KG1 (cell line): Measurements from ENCODE around the gene EEA1.
"Not testable (repeated sequence)": the region's sequence is repeated elsewhere in the genome, so short reads cannot be mapped to it uniquely, and the experiment has no call there.

ENCODE experiments used
- DNase-seq: peaks from one replicate; lab custom pipeline; 2025; lab: John Stamatoyannopoulos, UW

EEA1 gene

DNA sequence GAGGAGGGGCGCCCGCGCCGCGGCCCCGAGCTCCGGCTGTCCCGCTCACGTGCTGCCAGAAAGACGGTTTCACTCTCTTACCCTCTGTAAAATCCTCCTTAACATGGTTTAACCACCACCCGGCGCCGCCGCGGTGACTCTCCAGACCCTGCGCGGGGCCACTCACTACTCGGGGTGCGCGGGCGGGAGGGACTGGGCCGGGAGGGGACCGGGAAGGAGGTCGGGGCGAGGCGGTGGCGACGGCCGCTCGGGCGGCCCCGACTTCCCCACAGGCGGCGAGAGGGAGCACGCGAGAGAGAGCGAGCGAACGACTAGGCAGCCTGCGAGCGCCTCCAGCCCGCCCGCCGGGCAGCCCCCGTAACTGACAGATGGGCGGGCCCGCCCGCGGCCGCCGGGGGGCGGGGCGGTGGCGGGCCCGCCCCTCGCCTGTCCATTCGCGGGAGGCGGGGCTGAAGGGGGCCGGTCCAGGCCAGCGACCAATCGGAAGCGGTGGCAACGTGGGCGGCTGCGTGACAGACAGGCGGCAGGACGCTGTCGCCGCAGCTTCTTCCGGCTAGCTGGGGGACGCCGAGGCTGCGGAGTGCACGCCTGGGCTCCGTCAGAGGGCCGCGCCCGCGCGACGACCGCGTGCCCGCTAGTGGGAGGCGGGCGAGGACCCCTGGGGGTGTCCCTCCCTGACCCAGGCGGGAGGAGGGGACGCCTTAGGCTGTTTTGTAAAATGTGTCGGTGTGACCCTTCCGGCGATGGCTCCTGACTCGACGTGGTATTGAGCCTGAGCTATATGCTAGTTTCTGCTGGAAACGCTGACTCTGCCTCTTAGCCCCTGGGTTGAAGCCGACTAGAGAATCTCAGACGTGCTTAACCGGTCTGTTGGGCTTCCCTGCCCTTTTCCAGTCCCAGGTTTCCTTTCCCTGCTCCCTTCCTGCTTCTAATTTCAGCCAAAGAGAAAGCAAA, at the start of gene EEA1:
Gene EEA1, minus strand, starts transcription at position 334 of the 954 bp plus-strand sequence. Its CDS starts 229 bp downstream, at position 105.
- DNase-seq: peak; percentile 91

DNA sequence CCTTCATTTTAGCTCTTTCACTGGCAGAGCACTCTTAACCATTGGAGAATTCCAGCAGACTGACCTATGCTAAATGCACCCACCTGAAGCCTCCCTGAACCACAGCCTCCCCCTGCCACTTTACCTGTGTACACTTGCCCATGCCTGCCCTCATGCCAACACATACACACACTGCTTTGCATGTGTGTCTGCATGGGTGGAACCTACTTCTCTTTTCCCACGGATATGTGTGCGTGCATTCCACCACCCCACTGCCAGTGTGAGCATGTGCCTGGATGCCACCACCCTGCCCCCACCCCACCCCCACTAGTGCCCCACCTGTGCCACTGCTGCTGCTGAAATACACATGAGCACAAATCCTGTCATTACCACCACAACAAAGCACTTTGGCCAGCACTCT, 49.5 kb upstream of the EEA1 start:
- DNase-seq: no peak

DNA sequence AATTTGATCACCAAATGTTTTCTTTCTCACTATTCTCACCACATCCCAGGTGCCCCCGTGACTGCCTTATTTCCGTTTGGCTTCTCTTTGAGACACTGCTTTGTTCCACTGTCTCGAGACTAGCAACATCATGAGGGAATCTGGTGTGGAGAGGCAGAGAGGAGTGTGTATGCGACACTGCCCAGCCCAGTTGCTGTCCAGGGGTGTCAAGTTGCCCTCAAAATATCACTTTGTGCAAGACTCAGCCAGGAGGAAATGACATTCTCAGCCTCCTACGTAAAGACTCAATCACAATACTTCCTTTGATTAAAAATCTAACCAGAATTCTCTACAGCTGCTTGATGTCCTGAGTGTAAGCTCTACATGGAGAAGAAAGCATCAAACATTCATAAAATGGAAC, 48.2 kb upstream of the EEA1 start:
- DNase-seq: no peak

DNA sequence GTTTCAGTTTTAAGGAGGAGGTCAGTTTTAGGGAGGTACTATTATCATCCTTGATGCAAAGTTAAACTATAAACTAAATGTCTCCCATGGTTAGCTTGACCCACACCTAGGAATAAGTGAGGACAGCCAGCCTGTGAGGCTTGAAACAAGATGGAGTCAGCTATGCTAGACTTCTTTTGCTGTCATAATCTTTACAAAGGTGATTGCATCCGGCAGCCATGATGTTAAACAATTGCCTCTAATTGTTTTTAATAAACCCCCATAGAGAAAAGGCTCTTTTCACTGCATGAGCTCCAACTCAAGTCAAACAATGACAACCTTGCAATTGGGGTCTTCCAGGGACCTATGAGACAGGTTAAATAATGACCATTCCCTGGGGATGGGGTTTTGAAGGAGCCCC, 45.7 kb upstream of the EEA1 start:
- DNase-seq: no peak

DNA sequence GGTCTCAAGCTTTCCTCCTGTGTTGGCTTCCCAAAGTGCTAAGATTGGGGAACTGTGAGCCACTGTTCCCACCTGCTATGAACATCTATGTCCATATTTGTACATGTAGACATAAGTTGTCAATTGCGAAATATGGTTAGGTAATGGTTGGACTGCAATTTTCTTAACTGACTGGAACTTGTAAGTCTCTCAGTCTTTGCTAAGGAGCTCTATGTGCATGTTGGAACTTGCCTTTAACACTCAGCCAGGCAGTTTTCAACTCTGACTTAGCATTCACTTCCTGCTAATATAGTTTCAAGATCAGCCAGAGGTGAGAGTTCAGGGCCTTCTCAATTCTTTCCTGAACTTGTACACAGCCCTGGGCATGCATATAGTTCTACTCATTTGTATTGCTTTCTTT, 44.5 kb upstream of the EEA1 start:
- no peak for DNase-seq

DNA sequence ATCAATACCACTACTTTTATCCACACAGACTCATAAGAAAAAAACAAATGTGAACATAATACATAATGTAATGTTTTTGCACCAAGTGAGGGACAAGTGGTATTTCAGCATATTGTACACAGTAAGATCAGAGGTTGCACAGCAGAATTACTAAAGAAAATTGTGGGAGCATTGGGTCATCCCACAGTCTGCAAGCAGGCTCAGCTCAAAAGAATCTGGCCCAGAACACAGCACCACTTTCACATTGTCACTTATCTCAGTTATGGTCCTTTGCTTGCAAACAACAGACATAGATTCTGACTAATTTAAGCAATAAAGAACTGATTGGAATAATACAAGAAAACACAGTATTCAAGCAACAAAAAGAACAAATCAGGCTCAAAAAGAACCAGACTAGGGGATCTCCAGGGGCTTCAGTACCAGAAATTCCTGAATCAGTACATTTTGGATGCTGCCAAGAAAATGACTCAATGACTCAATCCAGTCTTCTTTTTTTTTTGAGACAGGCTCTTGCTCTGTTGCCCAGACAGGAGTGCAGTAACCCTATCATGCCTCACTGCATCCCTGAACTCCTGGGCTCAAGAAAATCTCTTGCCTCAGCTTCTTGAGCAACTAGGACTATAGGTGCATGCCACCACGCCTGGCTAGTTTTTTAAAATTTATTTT, 42.9 kb upstream of the EEA1 start:
- DNase-seq: no peak

DNA sequence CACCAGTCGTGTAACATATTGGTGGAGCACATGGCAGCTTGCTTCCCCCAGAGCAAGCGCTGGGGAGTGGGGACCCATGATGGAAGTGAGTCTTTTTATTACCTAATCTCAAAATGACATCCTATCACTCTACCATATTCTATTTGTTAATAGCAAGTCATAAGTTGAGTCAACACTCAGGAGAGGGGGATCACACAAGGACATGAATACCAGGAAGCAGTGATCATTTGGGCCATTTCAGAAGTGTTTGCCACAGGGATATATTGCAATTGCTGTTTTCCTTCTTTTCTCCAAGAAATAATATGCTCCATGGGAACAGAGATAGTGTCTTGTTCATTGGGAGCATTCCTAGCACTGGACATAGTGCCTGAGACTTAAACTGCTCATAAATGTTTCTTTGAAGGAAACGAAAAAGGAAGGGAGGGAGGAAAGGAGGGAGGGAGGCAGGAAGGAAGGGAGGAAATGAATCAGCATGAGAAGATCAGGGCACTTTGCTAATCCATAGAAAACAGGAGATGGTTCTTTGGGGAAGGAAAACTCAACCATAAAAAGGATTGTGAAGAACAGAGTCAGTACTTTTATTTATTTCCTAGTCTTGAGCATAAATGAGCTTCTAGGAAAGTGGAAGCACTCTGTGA, 39.2 kb upstream of the EEA1 start:
- no peak for DNase-seq

DNA sequence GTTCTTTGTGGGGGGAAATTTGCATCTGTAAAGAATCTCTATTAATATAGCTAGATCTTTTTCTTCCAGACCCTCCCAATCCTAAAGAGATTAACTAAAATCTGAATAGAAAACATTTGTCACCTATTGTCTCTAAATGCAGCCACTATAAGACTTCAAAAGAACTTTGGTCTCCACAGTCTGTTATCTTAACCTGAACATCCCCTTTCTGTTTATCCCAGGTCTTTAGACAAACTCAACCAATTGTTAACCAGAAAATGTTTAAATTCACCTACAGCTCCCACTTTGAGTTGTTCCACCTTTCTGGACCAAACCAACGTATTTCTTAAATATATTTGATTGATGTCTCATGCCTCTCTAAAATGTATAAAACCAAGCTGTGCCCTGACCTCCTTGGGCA, 35.3 kb upstream of the EEA1 start:
- not testable (repeated sequence) for DNase-seq

DNA sequence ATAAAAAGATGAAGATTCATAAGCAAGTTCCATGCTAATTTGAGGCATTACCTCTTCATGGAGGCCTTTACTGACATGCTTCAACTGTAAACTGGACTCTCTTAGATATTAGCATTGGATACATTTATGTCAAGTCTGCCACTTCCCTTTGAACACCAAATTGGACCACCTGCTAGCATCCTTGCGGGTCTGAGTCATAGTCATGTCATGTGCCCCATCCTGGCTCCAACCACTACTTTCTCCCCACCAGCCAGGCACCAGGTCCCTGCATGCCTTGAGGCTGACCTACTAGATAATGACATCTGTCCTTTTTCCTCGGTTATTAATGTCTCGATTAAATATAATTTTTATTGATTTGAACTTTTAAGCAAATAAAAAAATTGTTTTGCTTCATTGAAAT, 32.9 kb upstream of the EEA1 start:
- no peak for DNase-seq

DNA sequence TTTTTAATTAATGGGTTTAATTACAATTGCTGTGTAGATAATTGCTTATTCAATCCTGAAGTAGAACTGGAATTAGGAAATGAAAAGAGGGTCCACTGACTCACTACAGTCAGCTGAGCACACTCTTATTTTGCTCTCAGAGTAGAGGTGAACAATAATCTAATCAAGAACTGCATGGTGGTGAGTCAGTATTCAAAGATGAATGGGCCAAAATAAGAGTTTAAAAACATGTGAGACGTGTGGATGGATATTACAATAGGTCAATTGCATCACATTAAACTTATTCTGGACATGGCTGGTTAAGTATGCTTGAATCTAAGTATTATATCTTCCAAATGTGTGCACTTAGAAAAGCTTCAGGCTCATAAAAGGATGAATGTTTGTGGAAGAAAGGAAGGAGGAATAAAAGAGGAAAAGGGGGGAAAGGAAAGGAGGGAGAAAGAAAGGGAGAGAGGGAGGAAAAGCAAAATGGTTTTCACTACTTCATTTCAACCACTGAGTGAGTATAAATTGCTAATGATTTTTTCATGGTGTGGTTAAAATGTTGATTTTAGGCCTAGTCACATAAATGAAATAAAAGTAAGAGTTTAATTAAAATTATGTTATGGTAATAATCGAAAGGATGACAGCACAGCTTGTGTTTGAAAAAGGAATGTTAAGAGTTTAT, 27.0 kb upstream of the EEA1 start:
- no peak for DNase-seq

DNA sequence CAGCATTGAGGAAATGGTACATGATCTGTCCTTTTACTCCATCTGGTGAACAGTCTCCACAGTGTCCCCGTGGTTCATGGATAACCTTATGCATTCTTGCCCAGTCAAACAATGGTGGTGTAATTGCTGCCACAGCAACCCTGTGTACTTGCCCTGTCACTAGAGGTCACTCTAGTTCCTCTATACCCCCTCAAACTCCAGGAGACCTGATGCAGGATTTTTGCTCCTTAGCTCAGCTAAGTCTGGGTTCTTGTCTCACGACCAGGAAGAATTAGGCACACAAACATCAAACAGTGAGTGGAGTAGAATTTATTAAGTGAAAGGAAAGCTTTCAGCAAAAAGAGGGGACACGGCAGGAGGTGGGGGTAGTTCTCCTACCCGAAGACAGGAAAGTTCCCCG, 24.7 kb upstream of the EEA1 start:
- no peak for DNase-seq

DNA sequence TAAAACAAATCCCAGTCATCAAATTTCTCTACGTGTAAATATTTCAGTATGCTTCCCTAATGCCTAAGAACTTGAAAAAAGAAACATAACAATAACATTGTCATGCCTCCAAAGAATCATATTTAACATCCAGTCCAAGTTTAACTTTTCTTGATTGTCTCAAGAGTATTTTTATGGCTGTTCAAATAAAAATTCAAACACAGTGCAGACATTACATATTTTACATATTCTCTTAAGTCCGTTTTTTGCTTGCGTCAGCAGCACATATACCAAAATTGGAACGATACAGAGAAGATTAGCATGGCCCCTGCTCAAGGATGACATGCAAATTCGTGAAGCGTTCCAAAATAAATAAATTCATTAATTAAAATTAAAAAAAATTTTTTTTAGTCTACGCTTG, 23.3 kb upstream of the EEA1 start:
- no peak for DNase-seq

DNA sequence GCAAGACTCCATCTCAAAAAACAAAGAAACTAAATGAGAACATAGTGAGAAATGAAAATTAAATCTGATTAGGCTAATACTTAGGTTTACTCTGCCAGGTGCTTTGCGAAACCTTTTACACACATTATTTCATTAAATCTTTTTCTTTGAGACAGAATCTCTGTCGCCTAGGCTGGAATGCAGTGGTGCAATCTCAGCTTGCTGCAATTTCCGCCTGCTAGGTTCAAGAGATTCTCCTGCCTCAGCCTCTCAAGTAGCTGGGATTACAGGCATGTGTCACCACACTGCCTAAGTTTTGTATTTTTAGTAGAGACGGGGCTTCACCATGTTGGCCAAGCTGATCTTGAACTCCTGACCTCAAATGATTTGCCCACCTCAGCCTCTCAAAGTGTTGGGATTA, 21.9 kb upstream of the EEA1 start:
- DNase-seq: no peak

DNA sequence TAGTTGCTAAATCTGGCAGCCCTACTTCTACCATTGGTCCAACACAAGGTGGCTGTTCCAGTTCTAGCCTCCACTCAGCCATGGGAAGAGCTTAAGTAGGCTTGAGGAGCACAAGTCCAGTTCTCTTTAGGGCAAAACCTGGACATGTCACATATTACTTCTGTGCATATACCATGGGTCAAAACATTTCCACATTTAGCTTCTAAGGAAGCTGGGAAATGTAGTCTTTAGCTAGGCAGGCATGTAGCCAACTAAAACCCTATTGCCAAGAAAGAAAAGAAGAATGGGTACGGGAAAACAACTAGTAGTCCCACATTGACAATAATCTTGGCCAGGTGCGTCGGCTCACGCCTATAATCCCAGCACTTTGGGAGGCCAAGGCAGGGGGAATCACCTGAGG, 20.9 kb upstream of the EEA1 start:
- DNase-seq: no peak

DNA sequence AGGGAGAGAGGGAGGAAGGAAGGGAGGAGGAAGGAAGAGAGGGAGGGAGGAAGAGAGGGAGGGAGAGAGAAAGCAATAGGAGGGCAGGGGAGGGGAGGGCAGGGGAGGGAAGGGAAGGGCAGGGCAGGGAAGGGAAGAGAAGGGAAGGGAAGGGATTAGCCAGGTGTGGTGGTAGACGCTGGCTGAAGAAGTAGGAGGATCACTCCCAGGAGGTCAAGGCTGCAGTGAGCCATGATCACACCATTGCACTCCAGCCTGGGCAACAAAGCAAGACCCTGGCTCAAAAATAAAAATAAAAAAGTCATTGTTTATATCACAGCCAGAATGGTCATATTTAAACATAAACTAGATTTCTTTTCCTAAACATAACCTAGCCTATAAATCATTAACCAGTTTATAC, 20.4 kb upstream of the EEA1 start:
- DNase-seq: no peak

DNA sequence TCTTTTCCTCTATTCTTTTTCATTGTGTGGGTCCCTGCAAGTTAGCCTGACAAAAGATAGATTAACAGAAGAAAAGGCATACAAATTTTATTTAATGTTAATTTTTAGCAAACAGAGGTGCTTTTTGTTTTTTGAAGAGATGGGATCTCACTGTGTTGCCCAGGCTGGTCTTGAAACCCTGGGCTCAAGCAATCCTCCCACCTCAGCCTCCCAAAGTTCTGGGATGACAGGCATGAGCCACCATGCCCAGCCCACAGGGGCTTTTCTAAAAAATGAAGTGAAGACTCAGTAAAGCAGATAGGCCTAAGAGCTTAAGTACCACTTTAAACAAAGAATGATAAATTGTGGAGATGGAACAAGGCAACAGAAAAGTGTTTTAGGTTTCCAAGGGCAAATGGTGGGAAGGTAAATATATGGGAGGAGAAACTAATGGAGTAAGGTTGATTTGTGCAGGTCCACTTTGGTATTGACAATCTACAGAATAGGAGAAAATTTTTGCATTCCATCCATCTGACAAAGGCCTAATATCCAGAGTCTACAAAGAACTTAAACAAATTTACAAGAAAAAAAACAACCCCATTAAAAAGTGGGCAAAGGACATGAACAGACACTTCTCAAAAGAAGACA, 18.6 kb upstream of the EEA1 start:
- DNase-seq: no peak

DNA sequence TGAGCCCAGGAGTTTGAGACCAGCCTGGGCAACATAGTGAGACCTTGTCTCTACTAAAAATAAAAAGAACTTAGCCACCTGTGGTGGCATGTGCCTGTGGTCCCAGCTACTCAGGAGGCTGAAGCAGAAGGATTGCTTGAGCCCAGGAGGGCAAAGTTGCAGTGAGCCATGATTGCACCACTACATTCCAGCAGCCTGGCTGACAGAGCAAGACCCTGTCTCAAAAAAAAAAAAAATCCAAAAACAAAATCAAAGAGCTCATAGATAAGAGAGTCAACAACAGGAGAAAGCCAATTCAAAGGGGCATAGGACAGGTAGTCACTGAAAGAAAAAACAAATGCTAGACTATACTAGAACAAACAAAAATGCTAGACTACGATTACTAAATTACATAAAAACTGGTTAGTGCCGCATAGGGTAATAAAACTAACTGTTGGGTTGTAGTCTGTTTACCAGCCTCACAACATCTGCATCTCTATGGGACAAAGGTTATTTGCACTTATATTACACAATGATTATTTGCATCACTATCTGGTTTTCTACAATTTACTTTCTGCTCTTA, 16.6 kb upstream of the EEA1 start:
- DNase-seq: no peak

DNA sequence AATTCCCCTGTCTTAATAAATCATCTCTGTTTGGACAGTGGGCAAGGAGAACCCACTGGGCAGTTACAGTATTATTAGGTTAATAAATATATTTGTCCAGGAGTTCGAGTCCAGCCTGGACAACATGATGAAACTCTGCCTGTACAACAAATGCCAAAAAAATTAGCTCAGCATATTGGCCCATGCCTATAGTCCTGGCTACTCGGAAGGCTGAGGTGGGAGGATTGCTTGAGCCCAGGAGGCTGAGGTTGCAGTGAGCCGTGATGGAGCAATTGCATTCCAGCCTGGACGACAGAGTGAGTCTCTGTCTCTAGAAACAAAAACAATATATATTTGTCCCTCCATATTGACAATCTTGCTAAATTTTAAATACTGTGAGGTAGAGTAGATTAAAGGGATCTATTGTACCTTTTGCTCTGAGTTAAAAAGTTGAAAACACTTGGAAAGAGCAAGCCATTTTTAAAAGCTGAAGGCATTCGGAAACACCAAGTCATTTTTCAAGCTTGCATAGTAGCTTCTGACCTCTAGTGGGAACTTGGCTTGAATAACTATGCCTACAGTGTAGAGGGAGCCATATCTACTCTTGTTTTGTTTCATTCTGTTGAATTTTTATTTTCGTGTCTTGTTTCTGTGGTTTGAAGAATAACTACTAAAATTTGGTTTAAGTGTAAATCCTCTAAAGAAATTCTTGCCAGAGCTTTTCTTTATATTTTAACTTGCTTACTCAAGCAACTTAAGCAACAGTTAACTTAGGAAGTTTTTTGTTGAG, 14.6 kb upstream of the EEA1 start:
- DNase-seq: no peak

DNA sequence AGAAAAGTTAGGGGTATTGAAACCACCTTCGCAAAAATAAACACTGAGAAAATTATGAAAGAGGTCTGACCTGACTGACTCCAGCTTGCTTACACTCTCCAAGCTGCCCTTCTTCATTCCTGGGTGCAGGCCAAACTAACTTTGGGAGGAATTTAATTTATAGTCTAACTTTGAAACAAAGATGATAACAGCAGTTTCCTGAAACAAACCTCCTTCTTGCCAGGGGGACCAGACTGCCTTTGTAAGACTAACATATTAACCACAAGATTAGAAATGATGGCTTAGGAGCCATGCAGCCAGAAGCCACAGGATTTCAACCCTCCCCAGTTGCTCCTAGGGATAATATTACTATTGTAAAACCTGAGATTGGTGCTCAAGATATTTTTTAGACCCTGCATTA, 13.8 kb upstream of the EEA1 start:
- no peak for DNase-seq

DNA sequence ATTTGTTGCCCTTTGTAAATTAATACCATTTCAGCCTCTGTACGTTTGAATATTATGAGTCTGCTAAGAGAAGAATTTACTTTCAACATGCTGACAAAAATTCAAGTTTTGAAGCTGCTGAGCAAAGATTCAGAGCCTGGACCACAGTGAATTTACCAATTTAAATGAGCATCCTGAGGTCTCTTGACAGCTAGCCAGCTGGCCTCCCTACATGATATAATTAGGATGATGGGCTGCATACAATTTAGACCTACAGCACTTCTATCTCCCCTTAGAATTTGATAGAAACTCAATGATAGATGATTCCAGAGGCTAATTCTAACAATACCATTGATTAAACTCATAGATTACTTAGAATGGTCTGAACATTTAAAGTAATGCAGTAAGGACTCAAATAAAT, 10.0 kb upstream of the EEA1 start:
- DNase-seq: no peak

DNA sequence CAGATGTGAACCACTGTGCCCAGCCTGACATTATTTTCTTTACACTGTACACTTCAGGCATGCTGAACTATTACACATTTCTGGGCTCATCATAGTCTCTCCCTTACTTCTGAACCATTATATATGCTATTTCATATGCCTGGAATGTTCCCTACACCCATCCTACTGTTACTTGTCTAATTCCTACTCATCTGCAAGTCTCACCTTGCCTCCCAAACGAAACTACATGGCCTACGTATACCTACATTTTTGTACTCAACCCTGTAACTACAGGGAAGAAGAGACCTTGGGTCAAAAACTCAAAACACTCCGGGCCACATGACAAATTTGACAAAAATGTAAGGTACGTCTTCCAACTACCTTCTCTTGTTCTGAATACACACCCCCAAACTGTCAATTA, 9.5 kb upstream of the EEA1 start:
- DNase-seq: no peak
